Keratinocyte (primary cell): ENCODE data around the gene NCF4.

Experiments used
- EZH2 ChIP-seq: IDR thresholded peaks from one replicate; pipeline ENCODE4 v1.6.1; 2012; ENCODE audit warnings: inconsistent platforms, mild to moderate bottlenecking, low read length, moderate library complexity
- TF ChIP-seq, protein P1 (sequence below), 3 experiments: IDR thresholded peaks in 1 of 3; conservative IDR thresholded peaks in 1 of 3; optimal IDR thresholded peaks in 1 of 3; 2 replicates in 2 of 3; 3 replicates in 1 of 3; pipeline versions ENCODE3 to v1.5.1; 2011; ENCODE audit warnings: low read length in 3 of 3, mild to moderate bottlenecking in 3 of 3, moderate library complexity in 2 of 3, control low read depth in 1 of 3, inconsistent platforms in 1 of 3; ENCODE audit not compliant: insufficient read depth in 2 of 3; ENCODE audit errors: extremely low read depth in 1 of 3

- TF ChIP-seq, protein P1, sequence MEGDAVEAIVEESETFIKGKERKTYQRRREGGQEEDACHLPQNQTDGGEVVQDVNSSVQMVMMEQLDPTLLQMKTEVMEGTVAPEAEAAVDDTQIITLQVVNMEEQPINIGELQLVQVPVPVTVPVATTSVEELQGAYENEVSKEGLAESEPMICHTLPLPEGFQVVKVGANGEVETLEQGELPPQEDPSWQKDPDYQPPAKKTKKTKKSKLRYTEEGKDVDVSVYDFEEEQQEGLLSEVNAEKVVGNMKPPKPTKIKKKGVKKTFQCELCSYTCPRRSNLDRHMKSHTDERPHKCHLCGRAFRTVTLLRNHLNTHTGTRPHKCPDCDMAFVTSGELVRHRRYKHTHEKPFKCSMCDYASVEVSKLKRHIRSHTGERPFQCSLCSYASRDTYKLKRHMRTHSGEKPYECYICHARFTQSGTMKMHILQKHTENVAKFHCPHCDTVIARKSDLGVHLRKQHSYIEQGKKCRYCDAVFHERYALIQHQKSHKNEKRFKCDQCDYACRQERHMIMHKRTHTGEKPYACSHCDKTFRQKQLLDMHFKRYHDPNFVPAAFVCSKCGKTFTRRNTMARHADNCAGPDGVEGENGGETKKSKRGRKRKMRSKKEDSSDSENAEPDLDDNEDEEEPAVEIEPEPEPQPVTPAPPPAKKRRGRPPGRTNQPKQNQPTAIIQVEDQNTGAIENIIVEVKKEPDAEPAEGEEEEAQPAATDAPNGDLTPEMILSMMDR (optimal IDR thresholded peaks at IDR 0.05 in 1 of 3, IDR thresholded peaks at IDR 0.05 in 1 of 3, conservative IDR thresholded peaks at IDR 0.05 in 1 of 3; ENCODE audit: extremely low read depth in 1 of 3, insufficient read depth in 2 of 3, low read length in 3 of 3) = no peak
- no peak for TF ChIP-seq EZH2
Observed at GRCh38 chr22:36923131-36923788, 62.5 kb downstream of the NCF4 start.
